ENCODE measurements around the gene ZNF132. TPM values are rescaled to one million over a fixed set of nuclear protein-coding genes. Genes with fewer than 3 reads are reported as not detected.
A peak's percentile ranks its signal among the peaks of the same experiment; 100 is the strongest.

The ZNF132 gene
- total and polyA plus RNA-seq, 9 of the 15 experiments (the other 6 are each of a cell fraction or from before 2014, with no cell fraction given): 0.03 to 0.42 (median 0.10) TPM; not detected in 5

GRCh38 chr19:58400916-58401839 lies 38.8 kb downstream of the ZNF132 start (continued):
- TF ChIP-seq ZBTB11 (CRISPR knock-in tag; IDR thresholded peaks at IDR 0.05): peak in 1 of 3 experiments; percentile 44; a peak in 1 of 6 replicates
- no peak for TF ChIP-seq ZNF41 (CRISPR knock-in tag; conservative IDR thresholded peaks at IDR 0.05)
- TF ChIP-seq ZNF639 (CRISPR knock-in tag; conservative IDR thresholded peaks at IDR 0.05 in 1 of 2, IDR thresholded peaks at IDR 0.05 in 1 of 2): no peak
- TF ChIP-seq MLLT1 (IDR thresholded peaks at IDR 0.05): no peak
- TF ChIP-seq KDM1A (IDR thresholded peaks at IDR 0.05): no peak
- TF ChIP-seq CUX1 (CRISPR knock-in tag; IDR thresholded peaks at IDR 0.05): no peak
- TF ChIP-seq TRIM24 (IDR thresholded peaks at IDR 0.05): no peak
- peak; percentile 89; the same call in 1 of the 2 replicates for TF ChIP-seq MYNN (IDR thresholded peaks at IDR 0.05)
- no peak for TF ChIP-seq MYNN (CRISPR knock-in tag; IDR thresholded peaks at IDR 0.05)
- no peak for TF ChIP-seq POU5F1 (IDR thresholded peaks at IDR 0.05; ENCODE audit: borderline replicate concordance, low read depth, low read length, partially characterized antibody)
- 0 out of 2 replicates have a peak, but pooled peaks have one; percentile 40 for TF ChIP-seq SPI1 (IDR thresholded peaks at IDR 0.05; ENCODE audit: borderline replicate concordance, low read depth, low read length)

All from K562 (cell line).